Mucosa of rectum (tissue), 2 donors: ENCODE results near the gene RFFL.
A peak's percentile ranks its signal among the peaks of the same experiment; 100 is the strongest.

ENCODE experiments used
- H3K27ac ChIP-seq, 2 donors: one replicate each; pipeline ENCODE4 v1.7.0; 2013; ENCODE audit warnings: inconsistent platforms in 2 of 2, low read depth in 2 of 2, low read length in 2 of 2
- H3K27me3 ChIP-seq, 2 donors: one replicate each; pipeline ENCODE4 v1.7.0; 2013; ENCODE audit warnings: low read length in 2 of 2; ENCODE audit not compliant: control insufficient read depth in 2 of 2, insufficient read depth in 2 of 2
- H3K36me3 ChIP-seq, 2 donors: one replicate each; pipeline ENCODE4 v1.7.0; 2013; ENCODE audit warnings: low read length in 2 of 2; ENCODE audit not compliant: control insufficient read depth in 2 of 2, insufficient read depth in 2 of 2
- H3K4me1 ChIP-seq, 2 donors: one replicate each; pipeline ENCODE4 v1.7.0; 2013; ENCODE audit warnings: low read length in 2 of 2, mild to moderate bottlenecking in 1 of 2; ENCODE audit not compliant: control insufficient read depth in 2 of 2, insufficient read depth in 2 of 2
- H3K4me3 ChIP-seq, 2 donors: one replicate each; pipeline ENCODE4 v1.7.0; 2013; ENCODE audit warnings: low read length in 2 of 2
- H3K9ac ChIP-seq, 2 donors: one replicate each; pipeline ENCODE4 v1.7.0; 2013; ENCODE audit warnings: low read length in 2 of 2, low read depth in 1 of 2, mild to moderate bottlenecking in 1 of 2
- H3K9me3 ChIP-seq, 2 donors: one replicate each; pipeline ENCODE4 v1.7.0; 2013; ENCODE audit warnings: low read length in 2 of 2; ENCODE audit not compliant: control insufficient read depth in 2 of 2
- donor health status: healthy.
- donor health status: Normal muscosa, but diverticular disease.

The RFFL gene

GRCh38 chr17:34998205-34998604 lies 65.3 kb downstream of the RFFL start:
- no peaks in the 10 kb centered on the region for H3K9me3 ChIP-seq
- peak overlapping the region in 1 of 2 donors; percentile 57 for H3K27ac ChIP-seq
- peaks cover 45 to 73% of the 10 kb centered on the region in 2 donors for H3K36me3 ChIP-seq
- no peak overlapping the region for H3K9ac ChIP-seq
- H3K27me3 ChIP-seq, result no peaks in the 10 kb centered on the region
- H3K4me3 ChIP-seq, result no peak overlapping the region
- peaks cover 0 to 3% of the 10 kb centered on the region in 2 donors for H3K4me1 ChIP-seq

GRCh38 chr17:34997355-34997862 lies 66.1 kb downstream of the RFFL start:
- peaks cover 43 to 75% of the 10 kb centered on the region in 2 donors for H3K36me3 ChIP-seq
- peak overlapping the region in 1 of 2 donors; percentile 57 for H3K27ac ChIP-seq
- H3K9me3 ChIP-seq, result no peaks in the 10 kb centered on the region
- H3K4me3 ChIP-seq, result no peak overlapping the region
- H3K27me3 ChIP-seq, result no peaks in the 10 kb centered on the region
- H3K9ac ChIP-seq, result no peak overlapping the region
- H3K4me1 ChIP-seq, result peaks cover 0 to 3% of the 10 kb centered on the region in 2 donors

- Histone ChIP-seq H3K9ac (no peak overlapping the region), H3K36me3 (peaks cover 36 to 75% of the 10 kb centered on the region in 2 donors), H3K9me3 (no peaks in the 10 kb centered on the region), H3K27me3 (no peaks in the 10 kb centered on the region), H3K4me1 (peaks cover 0 to 3% of the 10 kb centered on the region in 2 donors), H3K27ac (peak overlapping the region in 1 of 2 donors; percentile 57), H3K4me3 (no peak overlapping the region)
Observed at GRCh38 chr17:34996422-34997285, 66.9 kb downstream of the RFFL start.

GRCh38 chr17:34993031-34993430 lies 70.5 kb downstream of the RFFL start:
- Histone ChIP-seq H3K9ac (no peak overlapping the region), H3K27ac (no peak overlapping the region), H3K4me1 (no peaks in the 10 kb centered on the region), H3K4me3 (no peak overlapping the region), H3K27me3 (no peaks in the 10 kb centered on the region), H3K36me3 (peaks cover 33 to 68% of the 10 kb centered on the region in 2 donors), H3K9me3 (no peaks in the 10 kb centered on the region)

- peaks cover 33 to 59% of the 10 kb centered on the region in 2 donors for H3K36me3 ChIP-seq
- H3K9me3 ChIP-seq, result no peaks in the 10 kb centered on the region
- no peak overlapping the region for H3K4me3 ChIP-seq
- no peaks in the 10 kb centered on the region for H3K4me1 ChIP-seq
- peak overlapping the region in 1 of 2 donors; percentile 18 for H3K27ac ChIP-seq
- no peaks in the 10 kb centered on the region for H3K27me3 ChIP-seq
- H3K9ac ChIP-seq, result no peak overlapping the region
Observed at GRCh38 chr17:34991606-34992005, 71.9 kb downstream of the RFFL start.

- H3K27me3 ChIP-seq, result no peaks in the 10 kb centered on the region
- no peak overlapping the region for H3K4me3 ChIP-seq
- no peak overlapping the region for H3K9ac ChIP-seq
- no peaks in the 10 kb centered on the region for H3K9me3 ChIP-seq
- no peaks in the 10 kb centered on the region for H3K4me1 ChIP-seq
- peak overlapping the region in 1 of 2 donors; percentile 18 for H3K27ac ChIP-seq
- peaks cover 32 to 53% of the 10 kb centered on the region in 2 donors for H3K36me3 ChIP-seq
Observed at GRCh38 chr17:34990921-34991365, 72.6 kb downstream of the RFFL start.

GRCh38 chr17:34989473-34989872 lies 74.0 kb downstream of the RFFL start:
- Histone ChIP-seq H3K36me3 (peaks cover 23 to 42% of the 10 kb centered on the region in 2 donors), H3K27me3 (no peaks in the 10 kb centered on the region), H3K4me3 (no peak overlapping the region), H3K9ac (no peak overlapping the region), H3K9me3 (no peaks in the 10 kb centered on the region), H3K4me1 (no peaks in the 10 kb centered on the region), H3K27ac (no peak overlapping the region)

GRCh38 chr17:34988644-34989043 lies 74.9 kb downstream of the RFFL start:
- H3K27ac ChIP-seq, result no peak overlapping the region
- H3K36me3 ChIP-seq, result peaks cover 16 to 35% of the 10 kb centered on the region in 2 donors
- H3K9ac ChIP-seq, result no peak overlapping the region
- H3K4me3 ChIP-seq, result no peak overlapping the region
- no peaks in the 10 kb centered on the region for H3K9me3 ChIP-seq
- H3K4me1 ChIP-seq, result no peaks in the 10 kb centered on the region
- H3K27me3 ChIP-seq, result no peaks in the 10 kb centered on the region

GRCh38 chr17:34987232-34987631 lies 76.3 kb downstream of the RFFL start:
- no peaks in the 10 kb centered on the region for H3K9me3 ChIP-seq
- no peak overlapping the region for H3K4me3 ChIP-seq
- H3K27ac ChIP-seq, result no peak overlapping the region
- no peak overlapping the region for H3K9ac ChIP-seq
- peaks cover 0 to under 1% of the 10 kb centered on the region in 2 donors for H3K4me1 ChIP-seq
- H3K36me3 ChIP-seq, result peaks cover 9 to 27% of the 10 kb centered on the region in 2 donors
- H3K27me3 ChIP-seq, result no peaks in the 10 kb centered on the region

GRCh38 chr17:34981538-34982241 lies 81.8 kb downstream of the RFFL start:
- Histone ChIP-seq H3K27me3 (no peaks in the 10 kb centered on the region), H3K4me3 (peak overlapping the region; percentile 82 to 83), H3K36me3 (peaks cover 0 to 2% of the 10 kb centered on the region in 2 donors), H3K4me1 (peaks cover 8 to 15% of the 10 kb centered on the region in 2 donors), H3K9me3 (no peaks in the 10 kb centered on the region), H3K9ac (peak overlapping the region; percentile 88 to 97), H3K27ac (peak overlapping the region; percentile 95 to 97)
